SK-MEL-5 (cell line): Measurements from ENCODE around the gene FCHO1. TPM values are rescaled to one million over a fixed set of nuclear protein-coding genes. Genes with fewer than 3 reads are reported as not detected.
"Not testable (repeated sequence)": the region's sequence is repeated elsewhere in the genome, so short reads cannot be mapped to it uniquely, and the experiment has no call there.

Experiments
- DNase-seq: peaks from one replicate; pipeline ENCODE4 v3.0.0-alpha.2; 2016; ENCODE audit warnings: low read depth, low spot score
- in situ Hi-C: cut with HindIII; loops from 2 replicates; pipeline ENCODE4 v1.10.0; 2016; ENCODE audit warnings: low sequenced_read_pairs, high pct_unique_total_duplicates, low pct_unique_long_range_greater_than_20kb
- total RNA-seq: library from RNA; depleted of rRNA; stranded (reverse); fragments of >200 nt; shearing (Covaris generic); gene quantifications from 2 replicates; pipeline ENCODE4 v1.2.3, GENCODE V29; 2014

The FCHO1 gene
- total RNA-seq, 1 experiment from 2014 or later, result 0.92 TPM

DNA sequence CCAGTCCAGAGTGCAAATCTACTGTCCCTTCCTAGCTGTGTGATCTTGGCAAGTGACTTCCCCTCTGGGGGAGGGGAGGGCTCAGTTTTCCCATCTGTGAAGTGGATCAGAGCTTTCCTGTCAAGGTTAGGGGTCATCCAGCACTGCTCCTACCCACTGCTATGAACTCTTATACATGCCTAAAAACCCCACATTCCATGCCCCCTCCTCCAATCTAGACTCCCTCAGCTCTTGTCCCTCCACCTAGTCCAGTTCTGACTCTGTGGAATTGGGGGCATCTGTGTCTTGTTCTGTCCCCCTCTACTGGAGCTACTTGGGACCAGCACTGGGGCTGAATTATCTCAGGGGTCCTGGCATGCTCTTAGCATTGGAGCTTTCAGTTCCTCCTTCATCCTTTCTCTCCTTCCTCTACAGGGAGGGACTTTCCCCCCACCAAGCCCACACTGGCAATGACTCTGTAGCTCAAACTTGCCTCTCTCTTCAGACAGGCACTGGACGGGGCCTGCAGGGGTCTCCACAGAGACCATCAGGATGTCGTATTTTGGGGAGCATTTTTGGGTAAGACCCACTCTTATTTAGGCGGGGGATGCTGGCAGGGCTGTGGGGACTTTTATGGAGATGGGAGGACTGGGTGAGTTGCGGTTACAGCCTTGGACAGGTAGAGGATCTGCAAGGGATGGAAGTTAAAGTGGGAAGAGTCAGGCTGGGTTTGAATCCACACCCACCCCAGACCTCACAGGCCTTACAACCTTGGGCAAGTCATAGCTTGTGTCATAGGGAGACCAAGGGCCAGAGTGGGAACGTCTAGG lies 3.6 kb downstream of the FCHO1 start:
- in situ Hi-C loops, result no loop called here

GRCh38 chr19:17755443-17755890 lies 4.2 kb downstream of the FCHO1 start:
- DNase-seq, result no peak

More for the DNA sequence above, 3.6 kb downstream of the FCHO1 start:
- no peak for DNase-seq

GRCh38 chr19:17755977-17756670 lies 4.8 kb downstream of the FCHO1 start:
- DNase-seq, result peak; percentile 45
- in situ Hi-C loops, result no loop called here

More at GRCh38 chr19:17755443-17755890, 4.2 kb downstream of the FCHO1 start:
- in situ Hi-C loops, result no loop called here

GRCh38 chr19:17757125-17757524 lies 5.8 kb downstream of the FCHO1 start:
- no peak for DNase-seq
- in situ Hi-C loops, result no loop called here

GRCh38 chr19:17758515-17758914 lies 7.2 kb downstream of the FCHO1 start:
- DNase-seq, result no peak
- in situ Hi-C loops, result no loop called here

GRCh38 chr19:17761148-17761547 lies 9.9 kb downstream of the FCHO1 start:
- no peak for DNase-seq
- in situ Hi-C loops, result no loop called here

- in situ Hi-C loops, result no loop called here
- DNase-seq, result peak; percentile 87
Observed at GRCh38 chr19:17762505-17763229, 11.4 kb downstream of the FCHO1 start.

DNA sequence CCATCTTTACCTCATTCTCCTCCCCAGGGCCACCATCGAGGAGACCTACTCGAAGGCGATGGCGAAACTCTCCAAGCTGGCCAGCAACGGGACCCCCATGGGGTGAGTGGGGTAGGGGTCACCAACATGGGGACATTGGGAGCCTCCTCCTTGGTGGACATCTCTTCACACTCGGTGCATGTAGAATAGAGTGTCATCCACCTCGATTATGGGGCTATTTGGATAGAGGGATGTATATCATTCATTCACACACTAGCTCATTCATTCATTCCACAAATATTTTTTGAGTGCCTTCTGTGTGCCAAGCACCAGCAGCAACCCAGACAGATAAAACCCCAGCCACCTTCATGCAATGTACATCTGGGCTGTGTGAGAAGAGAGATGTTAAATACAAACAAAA lies 13.1 kb downstream of the FCHO1 start:
- in situ Hi-C loops, result no loop called here
- no peak for DNase-seq

DNA sequence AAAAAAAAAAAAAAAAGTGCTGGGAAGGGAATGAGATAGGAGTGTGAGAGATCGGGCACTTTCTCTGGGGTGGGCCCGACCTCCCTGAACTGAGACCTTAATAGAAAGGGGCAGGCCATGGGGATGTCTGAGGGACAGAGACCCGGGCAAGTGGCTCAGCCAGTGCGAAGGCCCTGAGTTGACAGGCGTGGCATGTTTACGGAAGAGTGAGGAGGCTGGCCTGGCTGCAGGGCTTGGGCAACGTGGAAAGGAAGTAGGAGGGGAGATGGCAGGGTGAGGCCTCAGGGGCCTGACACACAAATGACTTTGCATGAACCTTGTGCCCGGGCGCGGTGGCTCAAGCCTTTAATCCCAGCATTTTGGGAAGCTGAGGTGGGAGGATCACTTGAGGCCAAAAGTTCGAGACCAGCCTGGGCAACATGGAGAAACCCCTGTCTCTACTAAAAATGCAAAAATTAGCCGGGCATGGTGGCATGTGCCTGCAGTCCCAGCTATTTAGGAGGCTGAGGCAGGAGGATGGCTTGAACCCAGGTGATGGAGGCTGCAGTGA lies 13.9 kb downstream of the FCHO1 start:
- in situ Hi-C loops, result no loop called here
- no peak for DNase-seq

DNA sequence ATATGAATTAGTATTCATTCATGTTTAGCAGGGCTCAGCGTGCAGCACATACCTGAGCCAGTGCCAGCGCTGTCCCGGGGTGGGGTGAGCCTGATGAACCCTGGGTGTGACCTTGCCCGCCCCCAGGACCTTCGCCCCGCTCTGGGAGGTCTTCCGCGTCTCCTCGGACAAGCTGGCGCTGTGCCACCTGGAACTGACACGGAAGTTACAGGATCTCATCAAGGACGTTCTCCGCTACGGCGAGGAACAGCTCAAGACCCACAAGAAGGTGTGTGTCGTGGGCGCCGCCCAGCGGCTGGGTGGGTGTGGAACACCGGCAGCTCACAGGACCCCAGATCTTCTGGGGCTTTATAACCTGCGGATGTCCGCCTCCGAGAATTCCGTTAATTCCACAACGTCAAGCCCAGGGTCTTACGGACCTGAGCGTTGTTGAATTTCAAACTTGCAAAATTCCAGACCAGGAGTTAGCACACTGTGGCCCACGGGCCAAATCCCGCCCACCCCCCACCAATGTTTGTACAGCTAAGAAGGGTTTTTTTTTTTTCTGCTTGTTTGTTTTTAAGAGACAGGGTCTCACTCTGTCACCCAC lies 15.4 kb downstream of the FCHO1 start:
- peak; percentile 90 for DNase-seq
- in situ Hi-C loops, result no loop called here

DNA sequence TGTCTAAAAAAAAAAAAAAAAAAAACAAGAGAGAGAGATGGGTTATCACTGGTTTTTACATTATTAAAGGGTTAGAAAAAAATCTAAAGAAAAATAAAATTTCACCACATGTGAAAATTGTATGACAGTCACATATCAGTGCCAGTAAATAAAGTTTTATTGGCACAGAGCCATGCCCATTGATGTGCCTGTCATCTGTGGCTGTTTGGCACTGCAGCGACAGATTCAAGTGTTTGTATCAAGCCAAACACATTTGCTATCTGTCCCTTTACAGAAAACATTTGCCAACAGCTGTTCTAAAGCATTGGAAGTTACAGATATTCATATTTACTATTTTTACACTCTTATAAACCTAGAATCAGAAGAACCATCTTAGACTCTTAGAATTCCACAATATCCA lies 16.3 kb downstream of the FCHO1 start:
- in situ Hi-C loops, result no loop called here
- DNase-seq, result no peak

DNA sequence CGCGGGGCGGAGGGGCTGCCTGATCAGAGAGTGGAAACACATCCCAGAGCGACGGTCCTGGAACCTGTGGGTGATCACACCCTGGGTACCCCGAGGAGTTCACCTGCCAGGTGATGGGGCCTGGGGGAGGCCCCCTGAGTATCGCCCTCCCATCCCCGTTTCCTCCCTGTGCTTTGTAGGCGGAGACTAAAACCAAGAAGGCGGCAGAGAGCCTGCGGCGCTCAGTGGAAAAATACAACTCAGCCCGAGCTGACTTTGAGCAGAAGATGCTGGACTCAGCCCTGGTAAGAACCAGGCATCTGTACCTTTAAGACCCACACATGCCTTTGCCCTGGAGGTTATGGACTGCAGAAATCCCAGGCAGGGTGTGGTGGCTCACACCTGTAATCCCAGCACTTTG lies 19.3 kb downstream of the FCHO1 start:
- no peak for DNase-seq
- in situ Hi-C loops, result no loop called here

GRCh38 chr19:17772172-17772571 lies 20.9 kb downstream of the FCHO1 start:
- in situ Hi-C loops, result no loop called here
- peak; percentile 29 for DNase-seq

DNA sequence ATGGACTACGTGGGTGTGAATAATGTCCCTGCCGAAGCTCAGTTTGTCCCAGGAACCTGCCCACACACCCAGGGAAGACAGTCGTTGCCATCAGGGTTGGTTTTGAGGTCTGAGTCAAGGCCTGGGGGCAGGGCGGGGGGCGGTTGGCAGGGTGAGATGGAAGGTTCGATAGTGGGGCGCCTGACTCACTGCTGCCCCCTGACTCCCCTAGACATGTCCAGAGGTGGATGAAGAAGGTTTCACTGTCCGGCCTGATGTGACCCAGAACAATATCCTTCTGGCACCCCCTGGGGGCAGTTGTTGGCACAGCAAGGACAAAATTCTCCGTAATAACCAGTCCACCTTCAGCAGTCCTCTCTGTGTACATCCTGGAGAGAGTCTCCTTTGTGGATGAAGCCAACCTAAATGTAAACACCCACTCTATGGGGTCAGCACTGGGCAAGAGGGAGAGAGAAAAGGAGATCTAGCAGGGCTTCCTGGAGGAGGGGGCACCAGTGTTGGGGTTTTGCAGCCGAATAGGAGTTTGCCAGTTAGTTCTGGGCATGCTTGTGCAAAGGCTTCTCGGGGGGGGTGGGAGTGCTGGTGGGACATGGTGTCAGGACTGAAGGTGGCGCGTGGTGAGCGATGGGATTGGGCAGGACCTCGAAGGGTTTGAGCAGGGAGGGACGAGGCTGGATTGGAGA lies 24.1 kb downstream of the FCHO1 start:
- DNase-seq, result peak; percentile 74
- in situ Hi-C loops, result no loop called here

DNA sequence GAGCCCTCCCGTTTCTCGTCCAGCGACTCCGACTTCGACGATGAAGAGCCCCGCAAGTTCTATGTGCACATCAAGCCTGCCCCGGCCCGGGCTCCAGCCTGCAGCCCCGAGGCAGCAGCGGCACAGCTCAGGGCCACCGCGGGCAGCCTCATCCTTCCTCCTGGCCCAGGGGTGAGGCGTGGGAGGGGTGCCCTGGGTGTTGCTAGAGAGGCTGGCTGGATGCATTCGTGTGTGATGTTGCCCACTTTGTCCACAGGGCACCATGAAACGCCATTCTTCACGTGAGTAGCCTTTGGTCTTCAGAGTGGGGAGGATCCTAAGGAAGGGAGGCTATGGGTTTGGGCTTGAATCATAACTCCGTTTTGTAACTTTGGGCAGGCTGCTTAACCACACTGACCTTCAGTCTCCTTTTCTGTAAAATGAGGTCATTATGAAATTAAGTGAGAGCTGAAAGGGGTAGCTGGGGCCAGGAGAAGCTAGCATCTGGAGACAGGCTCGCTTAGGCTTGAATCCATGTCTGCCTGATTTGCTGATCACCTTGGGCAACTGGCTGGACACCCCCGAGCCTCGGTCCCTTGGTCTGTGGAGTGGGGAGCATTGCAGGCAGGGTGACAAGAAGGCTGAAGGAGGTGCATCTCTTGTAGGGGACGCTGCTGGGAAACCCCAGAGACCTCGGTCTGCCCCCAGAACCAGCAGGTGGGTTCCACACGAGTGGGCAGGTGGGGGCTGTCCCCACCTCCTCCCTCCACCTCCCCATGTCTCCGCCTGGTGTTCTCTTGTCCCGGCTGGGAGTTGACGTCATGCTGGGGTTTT lies 24.9 kb downstream of the FCHO1 start:
- in situ Hi-C loops, result no loop called here
- DNase-seq, result no peak

DNA sequence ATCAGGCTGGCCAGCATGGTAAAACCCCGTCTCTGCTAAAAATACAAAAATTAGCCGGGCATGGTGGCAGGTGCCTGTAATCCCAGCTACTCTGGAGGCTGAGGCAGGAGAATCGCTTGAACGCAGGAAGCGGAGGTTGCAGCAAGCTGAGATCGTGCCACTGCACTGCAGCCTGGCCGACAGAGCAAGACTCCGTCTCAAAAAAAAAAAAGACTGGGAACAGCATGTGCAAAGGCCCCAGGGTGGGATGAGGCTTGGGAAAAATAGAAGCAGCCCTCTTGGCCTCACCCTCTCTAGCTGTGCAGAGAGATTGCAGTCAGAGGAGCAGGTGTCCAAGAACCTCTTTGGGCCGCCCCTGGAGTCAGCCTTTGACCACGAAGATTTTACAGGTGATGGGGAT lies 26.6 kb downstream of the FCHO1 start:
- in situ Hi-C loops, DNase-seq: not testable (repeated sequence)
